ENCODE data around the gene INPP4A.
"Not testable (repeated sequence)": the region's sequence is repeated elsewhere in the genome, so short reads cannot be mapped to it uniquely, and the experiment has no call there.

Gene INPP4A

GRCh38 chr2:98594665-98595064, 150.0 kb downstream of the INPP4A start:
- H3K27ac ChIP-seq (ENCODE audit: extremely low read depth, low read depth, low read length); H3K9me3 ChIP-seq (ENCODE audit: control insufficient read depth, insufficient read depth, low read depth, low read length); CTCF ChIA-PET; POLR2A ChIA-PET; H3K4me1 ChIP-seq (ENCODE audit: control insufficient read depth, insufficient read depth, low read length); H3K4me3 ChIP-seq (ENCODE audit: low read depth, low read length): not testable (repeated sequence)
- H3K36me3 ChIP-seq (ENCODE audit: control insufficient read depth in 2 of 2, insufficient read depth in 1 of 2, low read length in 2 of 2): peaks cover 23 to 44% of the 10 kb centered on the region in 2 experiments

- no peak overlapping the region for H3K27ac ChIP-seq (ENCODE audit: extremely low read depth, low read depth, low read length)
- H3K9me3 ChIP-seq (ENCODE audit: control insufficient read depth, insufficient read depth, low read depth, low read length): no peaks in the 10 kb centered on the region
- H3K4me3 ChIP-seq (ENCODE audit: low read depth, low read length): no peak overlapping the region
- ChIA-PET POLR2A (no interaction called here), CTCF (interaction anchor here (1.4 kb wide), 1 partner anchor 187 kb away, joined by 4 read pairs; no protein-coding TSS in a partner anchor)
- peaks cover 53 to 67% of the 10 kb centered on the region in 2 experiments for H3K36me3 ChIP-seq (ENCODE audit: control insufficient read depth in 2 of 2, insufficient read depth in 1 of 2, low read length in 2 of 2)
- no peaks in the 10 kb centered on the region for H3K4me1 ChIP-seq (ENCODE audit: control insufficient read depth, insufficient read depth, low read length)
- TF ChIP-seq ZNF16 (tag by site-specific recombination; IDR thresholded peaks at IDR 0.05; ENCODE audit: low read depth) (no peak), ZNF623 (tag by site-specific recombination; IDR thresholded peaks at IDR 0.05) (no peak), ZNF155 (tag by site-specific recombination; IDR thresholded peaks at IDR 0.05) (no peak), ZBTB17 (tag by site-specific recombination; IDR thresholded peaks at IDR 0.05) (no peak), ZNF629 (tag by site-specific recombination; IDR thresholded peaks at IDR 0.05) (no peak)
Observed at GRCh38 chr2:98598781-98599428, 154.2 kb downstream of the INPP4A start.

- Histone ChIP-seq H3K9me3 (ENCODE audit: control insufficient read depth, insufficient read depth, low read depth, low read length) (no peaks in the 10 kb centered on the region), H3K4me1 (ENCODE audit: control insufficient read depth, insufficient read depth, low read length) (peaks cover 9% of the 10 kb centered on the region), H3K4me3 (ENCODE audit: low read depth, low read length) (no peak overlapping the region), H3K27ac (ENCODE audit: extremely low read depth, low read depth, low read length) (no peak overlapping the region), H3K36me3 (ENCODE audit: control insufficient read depth in 2 of 2, insufficient read depth in 1 of 2, low read length in 2 of 2) (peaks cover 57 to 62% of the 10 kb centered on the region in 2 experiments)
- POLR2A ChIA-PET: interaction anchor here (0.5 to 0.7 kb wide), 2 partner anchors 209 to 1874 kb away, joined by 3 to 5 read pairs; no protein-coding TSS in a partner anchor
- peak; percentile 55 for TF ChIP-seq CTCF (tag by site-specific recombination; IDR thresholded peaks at IDR 0.05)
- TF ChIP-seq KLF8 (tag by site-specific recombination; IDR thresholded peaks at IDR 0.05): no peak
- TF ChIP-seq ZNF792 (tag by site-specific recombination; IDR thresholded peaks at IDR 0.05): no peak
- no peak for TF ChIP-seq BCL11B (tag by site-specific recombination; IDR thresholded peaks at IDR 0.05; ENCODE audit: low read depth)
- 0 out of 2 replicates have a peak, but pooled peaks have one; percentile 25 for TF ChIP-seq ZBTB48 (tag by site-specific recombination; IDR thresholded peaks at IDR 0.05)
- no peak for TF ChIP-seq ZSCAN30 (tag by site-specific recombination; IDR thresholded peaks at IDR 0.05)
- TF ChIP-seq HOXA7 (CRISPR knock-in tag; IDR thresholded peaks at IDR 0.05; ENCODE audit: borderline replicate concordance): no peak
- TF ChIP-seq SCRT1 (tag by site-specific recombination; IDR thresholded peaks at IDR 0.05; ENCODE audit: borderline replicate concordance): 0 out of 2 replicates have a peak, but pooled peaks have one; percentile 17
- no peak for TF ChIP-seq KLF7 (tag by site-specific recombination; IDR thresholded peaks at IDR 0.05; ENCODE audit: borderline replicate concordance)
- TF ChIP-seq RBAK (tag by site-specific recombination; IDR thresholded peaks at IDR 0.05): no peak
- TF ChIP-seq ZNF654 (tag by site-specific recombination; IDR thresholded peaks at IDR 0.05; ENCODE audit: low read depth): peak; percentile 68
- no peak for TF ChIP-seq REPIN1 (tag by site-specific recombination; IDR thresholded peaks at IDR 0.05; ENCODE audit: low read depth)
- no peak for TF ChIP-seq ELK4 (IDR thresholded peaks at IDR 0.05; ENCODE audit: borderline replicate concordance, low read depth, low read length)
- peak; percentile 76 for TF ChIP-seq SCRT2 (tag by site-specific recombination; IDR thresholded peaks at IDR 0.05)
- peak; percentile 73 for TF ChIP-seq PRDM10 (tag by site-specific recombination; IDR thresholded peaks at IDR 0.05)
- TF ChIP-seq ZNF48 (tag by site-specific recombination; IDR thresholded peaks at IDR 0.05): no peak
- TF ChIP-seq SP7 (tag by site-specific recombination; IDR thresholded peaks at IDR 0.05): no peak
- CTCF ChIA-PET: interaction anchor here (0.6 to 2.4 kb wide), 8 partner anchors 15 to 1962 kb away, joined by 3 to 7 read pairs (median 3); no protein-coding TSS in a partner anchor
Observed at GRCh38 chr2:98601532-98602132, 157.0 kb downstream of the INPP4A start.

Data from HEK293 (cell line).